ENCODE measurements around the gene PRR19. TPM values are rescaled to one million over a fixed set of nuclear protein-coding genes. Genes with fewer than 3 reads are reported as not detected.

Gene PRR19
- total RNA-seq, 4 donors from 2014 or later: 0.30 to 0.44 TPM; not detected in 2

DNA sequence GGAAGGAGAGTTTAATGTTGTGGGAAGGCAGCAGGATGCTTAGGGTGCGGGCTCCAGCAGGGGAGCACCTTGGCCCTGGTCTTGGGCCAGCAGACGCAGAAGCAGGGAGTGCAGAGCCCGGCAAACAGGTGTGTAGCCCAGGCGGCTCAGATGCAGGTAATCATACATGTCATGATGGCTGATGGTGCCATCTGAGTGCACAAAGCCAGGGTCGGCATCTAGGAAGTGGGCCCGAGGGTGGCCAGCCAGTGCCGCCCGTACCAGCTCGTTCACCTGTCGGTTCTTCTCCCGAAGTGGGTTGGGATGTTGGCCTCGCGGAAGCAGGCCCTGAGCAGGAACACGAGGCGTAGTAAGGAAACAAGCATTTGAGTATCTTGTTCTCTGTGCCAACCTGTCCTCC lies 4.9 kb upstream of the PRR19 start:
- Histone ChIP-seq H3K27ac (no peak overlapping the region), H3K27me3 (no peaks in the 10 kb centered on the region), H3K4me1 (peaks cover 0 to 8% (median 4%) of the 10 kb centered on the region in 4 donors), H3K9me3 (no peaks in the 10 kb centered on the region), H3K4me3 (no peak overlapping the region), H3K36me3 (peaks cover 0 to 39% (median 7%) of the 10 kb centered on the region in 3 donors)
- 90 to 93% methylated on average over 15 of the region's 15 CpGs for whole genome bisulfite sequencing, 2 donors
- TF ChIP-seq EP300 (IDR thresholded peaks at IDR 0.05) (no peak), POLR2A (IDR thresholded peaks at IDR 0.05) (no peak)
- TF ChIP-seq, protein P1, sequence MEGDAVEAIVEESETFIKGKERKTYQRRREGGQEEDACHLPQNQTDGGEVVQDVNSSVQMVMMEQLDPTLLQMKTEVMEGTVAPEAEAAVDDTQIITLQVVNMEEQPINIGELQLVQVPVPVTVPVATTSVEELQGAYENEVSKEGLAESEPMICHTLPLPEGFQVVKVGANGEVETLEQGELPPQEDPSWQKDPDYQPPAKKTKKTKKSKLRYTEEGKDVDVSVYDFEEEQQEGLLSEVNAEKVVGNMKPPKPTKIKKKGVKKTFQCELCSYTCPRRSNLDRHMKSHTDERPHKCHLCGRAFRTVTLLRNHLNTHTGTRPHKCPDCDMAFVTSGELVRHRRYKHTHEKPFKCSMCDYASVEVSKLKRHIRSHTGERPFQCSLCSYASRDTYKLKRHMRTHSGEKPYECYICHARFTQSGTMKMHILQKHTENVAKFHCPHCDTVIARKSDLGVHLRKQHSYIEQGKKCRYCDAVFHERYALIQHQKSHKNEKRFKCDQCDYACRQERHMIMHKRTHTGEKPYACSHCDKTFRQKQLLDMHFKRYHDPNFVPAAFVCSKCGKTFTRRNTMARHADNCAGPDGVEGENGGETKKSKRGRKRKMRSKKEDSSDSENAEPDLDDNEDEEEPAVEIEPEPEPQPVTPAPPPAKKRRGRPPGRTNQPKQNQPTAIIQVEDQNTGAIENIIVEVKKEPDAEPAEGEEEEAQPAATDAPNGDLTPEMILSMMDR (IDR thresholded peaks at IDR 0.05): no peak
- no peak for DNase-seq (ENCODE audit: low spot score in 2 of 2)

DNA sequence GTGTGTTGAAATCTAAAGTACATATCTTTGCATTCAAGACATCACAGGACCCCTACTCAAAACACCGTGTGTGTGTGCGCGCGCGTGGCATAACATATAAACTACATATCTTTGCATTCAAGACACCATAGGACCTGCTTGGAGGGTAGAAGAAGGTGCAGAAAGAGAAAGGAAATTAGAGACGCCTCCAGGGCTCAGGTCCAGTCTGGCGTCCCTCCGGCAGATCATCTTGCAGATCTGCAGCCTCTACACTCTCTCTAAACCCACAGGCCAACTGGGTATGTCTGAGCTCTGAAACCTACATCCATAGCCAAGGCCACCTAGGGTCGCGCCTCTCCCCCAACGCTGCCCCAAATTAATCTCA lies 1.2 kb downstream of the PRR19 start:
- Histone ChIP-seq H3K4me3 (peak overlapping the region in 3 of 4 donors; percentile 57 to 72 (median 68)), H3K9me3 (no peaks in the 10 kb centered on the region), H3K36me3 (no peaks in the 10 kb centered on the region), H3K4me1 (peaks cover 0 to 25% (median 4%) of the 10 kb centered on the region in 4 donors), H3K27me3 (no peaks in the 10 kb centered on the region), H3K27ac (no peak overlapping the region)
- DNase-seq (ENCODE audit: low spot score in 2 of 2): no peak
- TF ChIP-seq POLR2A (IDR thresholded peaks at IDR 0.05): no peak
- no peak for TF ChIP-seq EP300 (IDR thresholded peaks at IDR 0.05)
- TF ChIP-seq, protein P1 (IDR thresholded peaks at IDR 0.05): no peak
- WGBS, 2 donors: 59 to 67% methylated on average over 11 of the region's 11 CpGs

DNA sequence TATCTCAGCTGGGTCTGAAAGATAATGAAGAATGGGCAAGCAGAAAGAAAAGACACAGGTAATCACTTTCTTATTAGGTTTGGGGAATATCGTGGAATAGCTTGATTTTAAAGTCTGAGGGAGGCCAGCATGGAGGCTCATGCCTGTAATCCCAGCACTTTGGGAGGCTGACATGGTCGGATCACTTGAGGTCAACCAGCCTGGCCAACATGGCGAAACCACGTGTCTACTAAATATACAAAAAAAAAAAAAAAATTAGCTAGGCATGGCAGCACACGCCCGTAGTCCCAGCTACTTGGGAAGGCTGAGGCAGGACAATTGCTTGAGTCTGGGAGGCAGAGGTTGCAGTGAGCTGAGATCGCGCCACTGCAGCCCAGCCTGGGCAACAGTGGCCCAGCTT lies 1.9 kb downstream of the PRR19 start:
- no peaks in the 10 kb centered on the region for H3K36me3 ChIP-seq
- H3K27me3 ChIP-seq: no peaks in the 10 kb centered on the region
- 89 to 91% methylated on average over 8 of the region's 8 CpGs for WGBS, 2 donors
- H3K9me3 ChIP-seq: no peaks in the 10 kb centered on the region
- H3K27ac ChIP-seq: no peak overlapping the region
- peaks cover 0 to 25% (median 4%) of the 10 kb centered on the region in 4 donors for H3K4me1 ChIP-seq
- no peak for TF ChIP-seq POLR2A (IDR thresholded peaks at IDR 0.05)
- TF ChIP-seq, protein P1 (IDR thresholded peaks at IDR 0.05): no peak
- DNase-seq (ENCODE audit: low spot score in 2 of 2): no peak
- no peak overlapping the region for H3K4me3 ChIP-seq

DNA sequence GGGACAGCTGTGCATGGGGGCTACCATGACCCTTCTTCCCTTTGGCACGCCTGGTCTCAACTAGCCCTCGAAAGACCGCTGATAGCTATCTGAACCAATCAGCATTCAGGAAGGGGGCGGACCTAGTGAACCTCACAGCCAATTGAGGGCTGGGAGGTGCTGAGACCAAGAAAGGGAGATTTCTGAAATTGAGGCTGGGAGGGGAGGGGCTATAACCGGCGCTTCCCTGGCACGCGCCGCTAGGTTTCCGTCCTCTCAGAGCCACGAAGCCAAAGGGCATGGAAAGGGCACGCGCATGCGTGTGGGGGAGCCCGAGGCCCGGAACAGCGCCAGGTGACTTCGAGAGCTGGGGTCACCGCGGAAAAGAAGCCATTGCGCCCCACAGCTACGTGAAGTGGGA lies 4.7 kb downstream of the PRR19 start:
- Histone ChIP-seq H3K27ac (no peak overlapping the region), H3K9me3 (no peaks in the 10 kb centered on the region), H3K36me3 (no peaks in the 10 kb centered on the region), H3K4me3 (no peak overlapping the region), H3K4me1 (peaks cover 0 to 22% (median 6%) of the 10 kb centered on the region in 4 donors), H3K27me3 (peaks cover 0 to 8% of the 10 kb centered on the region in 2 donors)
- DNase-seq (ENCODE audit: low spot score in 2 of 2): no peak
- 84 to 89% methylated on average over 22 of the region's 22 CpGs for WGBS, 2 donors
- TF ChIP-seq, protein P1 (IDR thresholded peaks at IDR 0.05): no peak
- no peak for TF ChIP-seq EP300 (IDR thresholded peaks at IDR 0.05)
- no peak for TF ChIP-seq POLR2A (IDR thresholded peaks at IDR 0.05)

DNA sequence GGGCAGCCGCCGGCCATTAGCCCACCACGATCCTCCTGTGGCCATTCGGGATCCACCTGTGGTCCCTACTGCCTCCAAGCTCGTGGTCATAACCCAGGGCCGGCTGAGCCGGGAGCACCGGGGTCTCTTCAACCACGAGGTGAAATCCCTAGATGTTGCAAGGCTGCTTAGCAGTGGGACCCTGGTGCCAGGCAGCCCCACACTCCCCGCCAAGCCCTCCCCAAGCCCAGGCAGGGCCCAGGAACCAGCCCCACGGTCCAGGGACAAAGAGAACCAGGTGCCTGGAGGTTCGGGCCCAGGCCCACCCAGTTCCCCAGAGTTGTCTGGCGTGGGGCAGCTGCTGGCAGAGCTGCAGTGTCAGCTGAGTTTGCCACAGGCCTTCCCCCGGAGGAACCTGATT lies 7.8 kb downstream of the PRR19 start:
- Histone ChIP-seq H3K27me3 (peaks cover 0 to 37% of the 10 kb centered on the region in 2 donors), H3K4me3 (no peak overlapping the region), H3K27ac (no peak overlapping the region), H3K9me3 (no peaks in the 10 kb centered on the region), H3K4me1 (peaks cover 0 to 24% (median 18%) of the 10 kb centered on the region in 4 donors), H3K36me3 (no peaks in the 10 kb centered on the region)
- DNase-seq (ENCODE audit: low spot score in 2 of 2): no peak
- TF ChIP-seq POLR2A (IDR thresholded peaks at IDR 0.05) (no peak), EP300 (IDR thresholded peaks at IDR 0.05) (no peak)
- TF ChIP-seq, protein P1 (IDR thresholded peaks at IDR 0.05): no peak
- WGBS, 2 donors: 90 to 94% methylated on average over 4 to 10 of the region's 14 CpGs

Measured in tibial nerve (tissue), 4 donors.